Endothelial cell of umbilical vein (primary cell): ENCODE results near the gene EMP2.

Source experiments
- EZH2 ChIP-seq: IDR thresholded peaks from 2 replicates; pipeline ENCODE4 v1.6.1; 2012; ENCODE audit warnings: borderline replicate concordance, low read depth, mild to moderate bottlenecking, moderate library complexity, low read length, inconsistent platforms; ENCODE audit not compliant: severe bottlenecking
- FOS ChIP-seq: IDR thresholded peaks from 2 replicates; pipeline ENCODE4 v1.6.1; 2011; ENCODE audit warnings: mild to moderate bottlenecking, low read length, moderate library complexity, borderline replicate concordance; ENCODE audit not compliant: insufficient read depth
- GATA2 ChIP-seq: IDR thresholded peaks from 2 replicates; pipeline ENCODE4 v1.7.0; 2011; ENCODE audit warnings: low read depth, mild to moderate bottlenecking, moderate library complexity, mixed read lengths, low read length; ENCODE audit not compliant: insufficient read length, insufficient read depth
- JUN ChIP-seq: IDR thresholded peaks from 2 replicates; pipeline ENCODE4 v1.6.1; 2011; ENCODE audit warnings: borderline replicate concordance, low read depth; ENCODE audit not compliant: insufficient read length, insufficient read depth
- MYC ChIP-seq: IDR thresholded peaks from one replicate; pipeline ENCODE4 v1.6.1; 2011; ENCODE audit warnings: mild to moderate bottlenecking, low read depth, low read length
- POLR2A ChIP-seq: IDR thresholded peaks from 2 replicates; pipeline ENCODE4 v1.6.1; 2012; ENCODE audit warnings: low read depth, mild to moderate bottlenecking, control low read depth, low read length
- POLR2AphosphoS5 ChIP-seq: IDR thresholded peaks from 2 replicates; pipeline ENCODE4 v1.6.1; 2012; ENCODE audit warnings: low read depth, mild to moderate bottlenecking, control low read depth, low read length, moderate library complexity; ENCODE audit not compliant: insufficient read depth
- TF ChIP-seq, protein P1 (sequence below), 2 donors: IDR thresholded peaks; 1 replicate in 1 of 2; 2 replicates in 1 of 2; pipeline ENCODE4 v1.5.1; 2011; ENCODE audit warnings: low read length in 2 of 2, mild to moderate bottlenecking in 2 of 2, moderate library complexity in 2 of 2, control low read depth in 1 of 2, inconsistent platforms in 1 of 2, low read depth in 1 of 2; ENCODE audit not compliant: insufficient read depth in 1 of 2; ENCODE audit errors: extremely low read depth in 1 of 2
- TF ChIP-seq, protein P2 (sequence below): IDR thresholded peaks from 2 replicates; pipeline ENCODE4 v1.6.1; 2011; ENCODE audit not compliant: insufficient read depth, insufficient read length

DNA sequence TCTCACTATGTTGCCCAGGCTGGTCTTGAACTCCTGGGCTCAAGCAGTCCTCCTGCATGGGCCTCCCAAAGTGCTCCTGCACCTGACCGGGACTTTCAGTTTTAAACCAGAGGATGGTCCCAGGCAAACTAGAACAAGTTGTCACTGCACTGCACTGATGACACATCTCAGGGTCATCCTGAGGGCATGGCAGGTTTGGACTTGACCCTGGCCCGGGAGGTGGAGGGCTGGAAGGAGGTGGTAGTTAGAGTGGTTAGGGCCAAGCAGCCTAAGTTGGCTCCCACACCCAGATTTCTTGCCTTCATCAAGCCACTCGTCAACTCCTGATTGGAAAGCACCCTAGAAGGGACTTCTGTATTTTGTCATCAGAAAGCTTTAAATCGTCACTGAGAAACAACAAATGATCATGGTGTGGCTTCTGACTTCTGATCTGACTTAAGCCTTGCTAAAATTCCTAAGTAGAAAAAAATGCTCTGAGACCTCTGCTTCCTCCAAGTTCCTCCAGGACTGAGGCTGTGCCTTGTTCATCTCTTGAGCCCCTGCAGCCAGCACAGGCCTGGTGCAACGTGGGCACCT, 43.5 kb downstream of the EMP2 start:
- TF ChIP-seq, protein P1, sequence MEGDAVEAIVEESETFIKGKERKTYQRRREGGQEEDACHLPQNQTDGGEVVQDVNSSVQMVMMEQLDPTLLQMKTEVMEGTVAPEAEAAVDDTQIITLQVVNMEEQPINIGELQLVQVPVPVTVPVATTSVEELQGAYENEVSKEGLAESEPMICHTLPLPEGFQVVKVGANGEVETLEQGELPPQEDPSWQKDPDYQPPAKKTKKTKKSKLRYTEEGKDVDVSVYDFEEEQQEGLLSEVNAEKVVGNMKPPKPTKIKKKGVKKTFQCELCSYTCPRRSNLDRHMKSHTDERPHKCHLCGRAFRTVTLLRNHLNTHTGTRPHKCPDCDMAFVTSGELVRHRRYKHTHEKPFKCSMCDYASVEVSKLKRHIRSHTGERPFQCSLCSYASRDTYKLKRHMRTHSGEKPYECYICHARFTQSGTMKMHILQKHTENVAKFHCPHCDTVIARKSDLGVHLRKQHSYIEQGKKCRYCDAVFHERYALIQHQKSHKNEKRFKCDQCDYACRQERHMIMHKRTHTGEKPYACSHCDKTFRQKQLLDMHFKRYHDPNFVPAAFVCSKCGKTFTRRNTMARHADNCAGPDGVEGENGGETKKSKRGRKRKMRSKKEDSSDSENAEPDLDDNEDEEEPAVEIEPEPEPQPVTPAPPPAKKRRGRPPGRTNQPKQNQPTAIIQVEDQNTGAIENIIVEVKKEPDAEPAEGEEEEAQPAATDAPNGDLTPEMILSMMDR (IDR thresholded peaks at IDR 0.05; ENCODE audit: extremely low read depth in 1 of 2, insufficient read depth in 1 of 2, low read depth in 1 of 2, low read length in 2 of 2) = no peak
- TF ChIP-seq POLR2A (no peak), MYC (no peak), EZH2 (no peak), GATA2 (no peak), POLR2AphosphoS5 (no peak), FOS (no peak), JUN (no peak)
- TF ChIP-seq, protein P2, sequence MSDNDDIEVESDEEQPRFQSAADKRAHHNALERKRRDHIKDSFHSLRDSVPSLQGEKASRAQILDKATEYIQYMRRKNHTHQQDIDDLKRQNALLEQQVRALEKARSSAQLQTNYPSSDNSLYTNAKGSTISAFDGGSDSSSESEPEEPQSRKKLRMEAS = no peak
